Neural cell (in vitro differentiated cells): ENCODE data around the gene ZNF641. TPM values are rescaled to one million over a fixed set of nuclear protein-coding genes. Genes with fewer than 3 reads are reported as not detected.

Experiments used
- H2AFZ ChIP-seq: fragments of 200-600, 300-800 bp; sonication (generic), shearing (Covaris generic); 2 replicates; pipeline ENCODE4 v1.6.0; 2014; ENCODE audit warnings: low read depth, mild to moderate bottlenecking, antibody characterized with exemption, low read length, moderate library complexity
- H3F3A ChIP-seq: fragments of 200-600 bp; shearing (Covaris generic); 2 replicates; pipeline ENCODE4 v1.6.1; 2016; ENCODE audit warnings: mild to moderate bottlenecking, moderate library complexity, mixed read lengths, antibody characterized with exemption, low read length; ENCODE audit not compliant: insufficient read depth, poor library complexity, severe bottlenecking
- H3K27ac ChIP-seq: fragments of 200-600, 300-800 bp; sonication (generic), shearing (Covaris generic); 2 replicates; pipeline ENCODE4 v1.5.1; 2014; ENCODE audit warnings: mild to moderate bottlenecking, low read length, moderate library complexity
- H3K27me3 ChIP-seq: fragments of 300-800, 200-600 bp; sonication (generic), shearing (Covaris generic); 2 replicates; pipeline ENCODE4 v1.6.0; 2014; ENCODE audit warnings: mild to moderate bottlenecking, low read depth, low read length, moderate library complexity; ENCODE audit not compliant: insufficient read depth
- H3K36me3 ChIP-seq: fragments of 300-800, 200-600 bp; sonication (generic), shearing (Covaris generic); 2 replicates; pipeline ENCODE4 v1.5.1; 2014; ENCODE audit warnings: mild to moderate bottlenecking, antibody characterized with exemption, low read length, moderate library complexity; ENCODE audit not compliant: insufficient read depth
- H3K4me2 ChIP-seq: fragments of 300-800, 200-600 bp; sonication (generic), shearing (Covaris generic); 2 replicates; pipeline ENCODE4 v1.6.0; 2014; ENCODE audit warnings: mild to moderate bottlenecking, low read length
- H3K4me3 ChIP-seq: fragments of 300-800, 200-600 bp; sonication (generic), shearing (Covaris generic); 2 replicates; pipeline ENCODE4 v1.5.1; 2014; ENCODE audit warnings: mild to moderate bottlenecking, low read length, moderate library complexity
- H3K79me2 ChIP-seq: fragments of 200-600 bp; shearing (Covaris generic); replicated peaks from 2 replicates; pipeline ENCODE4 v1.6.0; 2014; ENCODE audit warnings: mild to moderate bottlenecking, low read length, moderate library complexity; ENCODE audit not compliant: insufficient read depth
- H3K9ac ChIP-seq: fragments of 300-800, 200-600 bp; sonication (generic), shearing (Covaris generic); 2 replicates; pipeline ENCODE4 v1.6.1; 2016; ENCODE audit warnings: mild to moderate bottlenecking, low read length, mixed read lengths
- H3K9me2 ChIP-seq: fragments of 200-600 bp; shearing (Covaris generic); 2 replicates; pipeline ENCODE4 v1.6.1; 2016; ENCODE audit warnings: mild to moderate bottlenecking, low read length, mixed read lengths; ENCODE audit not compliant: insufficient read depth
- H3K9me3 ChIP-seq: fragments of 200-600, 300-800 bp; sonication (generic), shearing (Covaris generic); 2 replicates; pipeline ENCODE4 v1.6.1; 2016; ENCODE audit warnings: mild to moderate bottlenecking, mixed run types, low read length, moderate library complexity, mixed read lengths
- H4K20me1 ChIP-seq: fragments of 200-600 bp; shearing (Covaris generic); 2 replicates; pipeline ENCODE4 v1.6.1; 2016; ENCODE audit warnings: mild to moderate bottlenecking, mixed run types; ENCODE audit not compliant: insufficient read depth
- CTCF ChIP-seq: fragments of 450-650 bp; IDR thresholded peaks from 2 replicates; pipeline ENCODE4 v1.5.1; 2014; ENCODE audit warnings: antibody characterized with exemption, mild to moderate bottlenecking, moderate library complexity; ENCODE audit not compliant: poor library complexity, severe bottlenecking
- EP300 ChIP-seq: fragments of 450-650 bp; conservative IDR thresholded peaks from 2 replicates; pipeline ENCODE4 v1.6.1; 2014; ENCODE audit warnings: antibody characterized with exemption, mild to moderate bottlenecking, moderate library complexity; ENCODE audit not compliant: poor library complexity, severe bottlenecking
- EZH2 ChIP-seq: fragments of 200-600, 300-800 bp; shearing (Covaris generic), sonication (generic); IDR thresholded peaks from 2 replicates; pipeline ENCODE4 v1.6.1; 2014; ENCODE audit warnings: antibody characterized with exemption, low read length, borderline replicate concordance, mild to moderate bottlenecking; ENCODE audit not compliant: insufficient read depth, poor library complexity, severe bottlenecking
- MXI1 ChIP-seq: fragments of 450-650 bp; conservative IDR thresholded peaks from 2 replicates; pipeline ENCODE4 v1.6.1; 2014; ENCODE audit warnings: antibody characterized with exemption, mild to moderate bottlenecking; ENCODE audit not compliant: poor library complexity, severe bottlenecking
- POLR2AphosphoS5 ChIP-seq: IDR thresholded peaks from 2 replicates; pipeline ENCODE4 v1.6.1; 2012
- RAD21 ChIP-seq: fragments of 450-650 bp; conservative IDR thresholded peaks from 2 replicates; pipeline ENCODE4 v1.6.1; 2014; ENCODE audit warnings: antibody characterized with exemption, mild to moderate bottlenecking, moderate library complexity
- REST ChIP-seq: IDR thresholded peaks from 2 replicates; pipeline ENCODE4 v1.6.1; 2012; ENCODE audit warnings: borderline replicate concordance
- SMC3 ChIP-seq: fragments of 450-650 bp; conservative IDR thresholded peaks from 2 replicates; pipeline ENCODE4 v1.6.1; 2014; ENCODE audit warnings: antibody characterized with exemption, mild to moderate bottlenecking, moderate library complexity; ENCODE audit not compliant: poor library complexity
- TAF1 ChIP-seq: IDR thresholded peaks from 2 replicates; pipeline ENCODE4 v1.6.1; 2012; ENCODE audit warnings: low read depth
- polyA plus RNA-seq: library from polyadenylated mRNA; depleted of rRNA; stranded (reverse); fragments of >200 nt; gene quantifications from 2 replicates; pipeline ENCODE4 v1.2.3, GENCODE V29; 2014

Gene ZNF641
- polyA plus RNA-seq, 1 donor from 2014 or later, result 41.6 TPM

GRCh38 chr12:48329199-48329939, 21.4 kb downstream of the ZNF641 start:
- Histone ChIP-seq H3K9me3 (no peaks in the 10 kb centered on the region), H3K27me3 (no peaks in the 10 kb centered on the region), H3K36me3 (no peaks in the 10 kb centered on the region), H3K79me2 (no peaks in the 10 kb centered on the region), H3K4me2 (no peak overlapping the region), H3K9me2 (no peaks in the 10 kb centered on the region), H3K27ac (no peak overlapping the region), H2AFZ (no peak overlapping the region), H3K9ac (no peak overlapping the region), H4K20me1 (no peaks in the 10 kb centered on the region), H3F3A (no peaks in the 10 kb centered on the region), H3K4me3 (no peak overlapping the region)
- TF ChIP-seq CTCF (no peak), POLR2AphosphoS5 (no peak), EZH2 (no peak), SMC3 (no peak), EP300 (no peak), REST (no peak), RAD21 (no peak), MXI1 (no peak), TAF1 (no peak)

- no peak overlapping the region for H3K4me2 ChIP-seq
- no peaks in the 10 kb centered on the region for H3K27me3 ChIP-seq
- no peaks in the 10 kb centered on the region for H3K9me3 ChIP-seq
- no peaks in the 10 kb centered on the region for H3K9me2 ChIP-seq
- TF ChIP-seq TAF1, result no peak
- TF ChIP-seq EZH2, result no peak
- no peak for TF ChIP-seq REST
- TF ChIP-seq MXI1, result no peak
- no peak for TF ChIP-seq RAD21
- H3F3A ChIP-seq, result no peaks in the 10 kb centered on the region
- H4K20me1 ChIP-seq, result no peaks in the 10 kb centered on the region
- no peak overlapping the region for H3K4me3 ChIP-seq
- no peak overlapping the region for H3K9ac ChIP-seq
- no peaks in the 10 kb centered on the region for H3K79me2 ChIP-seq
- H3K27ac ChIP-seq, result no peak overlapping the region
- no peak overlapping the region for H2AFZ ChIP-seq
- no peaks in the 10 kb centered on the region for H3K36me3 ChIP-seq
Observed at GRCh38 chr12:48316491-48316890, 34.2 kb downstream of the ZNF641 start.
